Fibroblast of the conjunctiva (primary cell): ENCODE data around the gene CHST15.

ENCODE experiments used
- DNase-seq: peaks from one replicate; pipeline ENCODE4 v3.0.0-alpha.2; 2010; ENCODE audit warnings: low read depth

CHST15 gene

DNA sequence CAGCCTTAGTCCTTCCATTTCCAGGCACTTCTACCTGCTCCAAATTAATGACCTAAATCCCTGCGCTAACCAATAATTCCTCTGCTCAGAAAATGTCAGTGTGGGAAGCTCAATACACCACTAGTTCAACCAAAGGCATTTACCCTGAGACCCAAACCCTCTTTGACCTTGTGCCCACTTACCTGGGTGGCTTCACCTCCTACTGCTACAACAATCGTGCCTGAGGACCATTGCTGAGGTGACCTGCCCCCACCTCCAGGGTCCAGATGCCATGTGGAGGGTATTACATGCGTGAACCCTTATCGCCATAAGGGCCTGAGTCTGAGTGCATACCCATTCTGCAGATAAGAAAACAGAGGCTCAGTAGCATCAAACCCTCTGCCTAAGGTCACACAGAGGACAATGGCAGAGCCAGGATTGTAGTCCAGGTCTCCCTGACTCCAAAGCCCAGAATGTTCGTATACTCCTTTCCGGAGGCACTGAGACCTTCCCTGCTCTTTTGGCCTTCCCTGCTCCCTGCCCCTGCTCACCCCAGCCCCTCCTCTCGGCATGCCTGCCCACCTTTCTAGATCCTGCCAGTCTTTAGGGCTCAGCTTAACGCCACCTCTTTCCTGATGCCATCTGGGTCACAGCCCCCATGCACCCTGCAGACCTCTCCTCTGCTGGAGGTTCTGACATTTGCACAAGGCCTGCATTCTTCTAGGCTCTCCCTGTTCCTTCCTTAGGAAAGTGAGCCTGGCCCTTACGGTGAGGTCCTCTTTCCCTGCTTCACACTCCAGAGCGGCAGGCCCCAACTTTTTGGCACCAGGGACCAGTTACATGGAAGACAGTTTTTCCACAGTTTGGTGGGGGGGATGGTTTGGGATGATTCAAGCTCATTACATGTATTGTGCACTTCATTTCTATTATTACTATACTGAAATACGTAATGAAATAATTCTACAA lies 94.9 kb downstream of the CHST15 start:
- no peak for DNase-seq

DNA sequence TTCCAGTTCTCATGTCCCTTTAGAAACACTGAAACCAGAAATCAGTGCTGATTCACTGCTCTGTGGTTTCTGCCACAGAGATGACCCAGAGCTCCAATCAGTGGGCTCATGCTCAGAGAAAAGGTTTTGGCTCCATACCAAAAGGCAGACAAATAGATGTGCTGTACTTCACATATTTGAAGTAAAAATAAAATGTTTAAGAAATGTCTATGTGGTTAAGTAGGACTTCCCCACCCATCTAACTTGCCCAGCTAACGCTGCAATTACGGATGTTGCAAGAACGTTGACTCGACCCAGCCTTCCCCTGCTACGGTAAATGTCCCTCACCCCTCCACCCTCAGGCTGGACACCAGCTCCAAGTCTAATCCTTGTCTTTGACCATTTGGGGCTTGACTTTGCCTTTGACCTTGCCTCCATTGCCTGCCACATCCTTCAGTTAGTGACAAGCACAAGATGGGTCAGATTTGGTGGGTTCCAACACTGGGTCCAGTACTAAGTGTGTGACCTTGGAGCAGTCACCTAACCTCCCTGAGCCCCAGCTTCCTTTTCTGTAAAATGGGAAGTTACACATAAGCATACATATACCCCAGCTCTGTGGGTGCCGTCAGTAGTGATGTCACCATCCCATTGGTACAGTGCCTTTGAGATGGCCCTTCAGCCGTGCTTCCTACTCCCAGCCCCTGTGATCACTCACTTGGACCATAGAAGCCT lies 95.8 kb downstream of the CHST15 start:
- DNase-seq: peak; percentile 87

DNA sequence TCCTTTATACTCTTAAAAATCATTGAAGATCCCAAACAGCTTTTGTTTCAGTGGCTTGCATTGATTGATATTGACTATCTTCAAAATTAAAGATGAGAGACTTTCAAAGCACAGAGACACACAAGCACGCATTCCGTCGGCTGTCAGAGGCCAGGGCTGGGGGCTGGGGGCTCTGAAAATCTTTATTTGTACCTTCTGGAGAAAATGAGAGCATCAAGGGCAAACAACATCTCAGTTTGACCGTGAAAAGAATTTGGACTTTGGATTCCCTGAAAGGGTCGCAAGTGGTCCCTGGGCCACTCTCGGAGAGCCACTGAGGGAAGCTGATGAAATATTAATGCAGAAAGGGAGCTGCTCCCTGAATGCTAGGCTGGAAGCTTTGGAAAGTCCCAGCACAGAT lies 96.4 kb downstream of the CHST15 start:
- DNase-seq: no peak

DNA sequence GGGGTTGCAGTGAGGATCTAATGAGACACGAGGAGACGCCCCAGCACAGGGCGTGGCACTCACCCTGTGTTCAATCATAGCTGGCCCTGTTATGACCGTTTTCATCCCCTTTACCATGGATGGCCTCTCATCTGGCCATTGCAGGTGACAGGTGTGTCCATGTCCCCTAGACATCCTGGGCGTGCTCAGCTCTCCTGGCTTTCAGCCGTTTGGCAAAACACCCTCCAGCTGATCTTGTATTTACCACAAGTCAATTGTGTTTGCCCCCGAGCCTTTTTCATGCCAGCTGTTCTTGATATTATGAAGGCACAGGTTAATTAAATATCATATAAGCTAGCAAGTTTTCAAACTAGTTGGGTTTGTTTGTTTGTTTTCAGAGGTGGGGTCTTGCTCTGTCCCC lies 97.1 kb downstream of the CHST15 start:
- no peak for DNase-seq

DNA sequence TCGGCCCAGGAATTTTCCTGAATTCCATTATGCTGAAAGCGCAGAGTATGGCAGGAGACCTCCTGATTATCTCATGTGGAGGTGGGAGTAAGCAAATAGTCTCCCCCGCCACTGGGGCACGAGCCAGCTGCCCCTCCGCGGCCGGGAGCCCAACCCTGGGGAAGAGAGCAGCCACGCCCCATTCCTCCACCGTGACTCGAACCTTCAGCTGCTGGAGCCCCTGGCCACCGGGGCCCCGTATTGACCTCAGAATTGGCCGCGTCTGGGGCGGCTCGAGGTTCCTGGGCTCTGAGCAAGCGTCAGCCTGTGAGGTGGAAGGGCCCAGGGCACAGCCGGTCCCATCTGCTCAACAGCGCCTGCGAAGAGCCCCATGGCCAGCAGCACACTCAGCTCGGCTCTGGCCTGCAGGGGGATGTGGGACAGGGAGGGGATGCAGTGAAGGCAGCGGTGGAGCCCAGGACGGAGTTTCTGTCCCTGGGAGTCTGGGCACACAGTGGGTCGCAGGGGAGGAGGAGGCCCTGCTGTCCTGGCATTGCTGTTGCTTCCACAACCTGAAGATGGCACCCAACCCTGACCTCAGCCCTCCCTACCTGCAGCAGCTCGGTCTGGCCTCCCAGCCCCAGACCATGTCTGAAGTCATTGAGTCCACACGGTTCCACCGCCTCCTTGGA lies 97.8 kb downstream of the CHST15 start:
- DNase-seq: peak; percentile 35

DNA sequence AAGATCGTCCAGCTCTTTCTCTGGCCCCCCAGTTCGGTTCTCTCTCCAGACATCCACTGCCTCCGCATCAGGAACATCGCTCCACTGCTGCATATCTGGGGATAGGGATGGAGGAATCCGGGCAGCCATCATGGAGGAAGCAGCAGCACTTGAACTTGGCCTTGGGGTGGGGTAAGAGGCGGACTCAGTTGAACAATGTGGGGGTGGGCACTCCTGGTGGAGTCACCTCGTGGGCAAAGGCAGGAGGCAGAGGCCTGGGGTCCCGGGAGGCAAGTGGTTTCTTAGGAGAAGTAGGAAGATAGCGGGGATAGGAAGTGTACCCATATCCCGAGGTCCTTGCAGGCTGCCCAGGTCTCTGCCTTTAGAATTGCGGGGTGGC lies 98.3 kb downstream of the CHST15 start:
- DNase-seq: no peak

DNA sequence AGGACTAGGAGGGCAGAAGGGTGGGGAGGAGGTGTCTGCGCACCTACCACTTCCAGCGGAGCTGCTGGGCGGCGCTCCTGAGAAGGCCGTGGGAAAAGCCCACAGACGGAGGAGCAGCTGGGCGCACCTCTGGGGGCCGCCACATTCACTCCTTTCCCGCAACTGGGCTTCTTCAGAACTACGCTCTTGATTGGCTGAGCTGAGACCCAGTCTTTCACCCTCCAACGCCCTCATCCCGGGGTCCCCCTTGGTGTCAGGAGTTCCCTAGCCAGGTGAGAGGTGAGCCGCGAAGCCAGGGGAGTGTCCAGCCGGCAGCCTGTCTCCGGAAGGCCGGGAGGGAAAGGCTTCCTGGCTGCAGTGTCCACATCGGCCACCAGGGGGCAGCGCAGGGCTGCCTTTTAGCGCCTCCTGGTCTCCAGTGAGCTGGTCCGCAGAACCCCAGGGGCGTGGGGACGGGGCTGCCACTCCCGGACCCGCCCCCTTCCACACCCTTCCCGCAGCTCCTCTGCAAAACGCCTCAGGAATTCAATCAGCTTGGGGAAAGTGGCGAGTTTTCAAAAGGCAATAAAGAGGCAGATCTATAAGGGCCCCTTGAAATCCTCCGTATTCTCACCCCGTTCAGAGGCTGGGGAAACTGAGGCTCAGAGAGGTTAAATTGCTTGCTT lies 98.8 kb downstream of the CHST15 start:
- DNase-seq: peak; percentile 76

DNA sequence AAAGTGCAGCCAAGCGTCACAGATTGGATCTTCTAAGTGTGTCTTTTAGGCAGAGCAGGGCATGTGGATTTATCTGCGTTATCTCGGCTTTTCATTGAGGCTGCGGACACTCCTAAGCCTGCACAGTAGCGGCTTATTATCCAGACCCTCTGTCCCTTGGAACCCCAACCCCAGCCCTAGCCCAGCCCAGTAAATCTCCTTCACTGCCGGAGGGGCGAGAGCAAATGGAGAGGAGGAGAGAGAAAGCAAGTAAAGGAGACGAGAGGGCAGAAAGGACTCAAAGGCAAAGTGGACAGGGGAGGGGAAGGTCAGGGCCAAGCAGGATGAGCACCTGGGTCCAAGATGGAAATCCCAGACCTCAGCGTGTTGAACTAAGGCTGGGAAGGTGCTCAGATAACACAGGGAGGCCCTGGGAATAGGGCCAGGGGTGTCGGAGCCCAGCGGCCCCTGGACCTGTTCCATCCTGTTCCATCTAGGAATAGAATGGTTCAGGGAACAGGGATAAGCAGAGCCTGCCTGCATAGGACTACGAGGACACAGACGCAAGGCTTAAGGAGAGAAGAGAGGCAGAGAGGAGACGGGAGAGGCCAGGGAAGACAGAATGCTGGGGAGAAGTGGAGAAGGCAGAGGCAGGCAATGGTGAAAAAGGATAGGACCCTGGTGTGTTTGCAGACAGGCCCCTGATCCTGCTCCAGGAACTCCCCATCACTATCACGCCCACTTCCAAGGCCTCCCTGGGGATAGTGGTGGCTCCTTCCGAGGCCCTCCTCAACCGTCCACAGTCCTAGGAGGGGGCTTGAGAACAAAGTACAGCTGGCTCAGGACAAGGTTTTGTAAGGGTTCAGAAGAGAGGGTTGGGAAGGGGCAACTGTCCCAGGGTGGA lies 99.6 kb downstream of the CHST15 start:
- DNase-seq: no peak

DNA sequence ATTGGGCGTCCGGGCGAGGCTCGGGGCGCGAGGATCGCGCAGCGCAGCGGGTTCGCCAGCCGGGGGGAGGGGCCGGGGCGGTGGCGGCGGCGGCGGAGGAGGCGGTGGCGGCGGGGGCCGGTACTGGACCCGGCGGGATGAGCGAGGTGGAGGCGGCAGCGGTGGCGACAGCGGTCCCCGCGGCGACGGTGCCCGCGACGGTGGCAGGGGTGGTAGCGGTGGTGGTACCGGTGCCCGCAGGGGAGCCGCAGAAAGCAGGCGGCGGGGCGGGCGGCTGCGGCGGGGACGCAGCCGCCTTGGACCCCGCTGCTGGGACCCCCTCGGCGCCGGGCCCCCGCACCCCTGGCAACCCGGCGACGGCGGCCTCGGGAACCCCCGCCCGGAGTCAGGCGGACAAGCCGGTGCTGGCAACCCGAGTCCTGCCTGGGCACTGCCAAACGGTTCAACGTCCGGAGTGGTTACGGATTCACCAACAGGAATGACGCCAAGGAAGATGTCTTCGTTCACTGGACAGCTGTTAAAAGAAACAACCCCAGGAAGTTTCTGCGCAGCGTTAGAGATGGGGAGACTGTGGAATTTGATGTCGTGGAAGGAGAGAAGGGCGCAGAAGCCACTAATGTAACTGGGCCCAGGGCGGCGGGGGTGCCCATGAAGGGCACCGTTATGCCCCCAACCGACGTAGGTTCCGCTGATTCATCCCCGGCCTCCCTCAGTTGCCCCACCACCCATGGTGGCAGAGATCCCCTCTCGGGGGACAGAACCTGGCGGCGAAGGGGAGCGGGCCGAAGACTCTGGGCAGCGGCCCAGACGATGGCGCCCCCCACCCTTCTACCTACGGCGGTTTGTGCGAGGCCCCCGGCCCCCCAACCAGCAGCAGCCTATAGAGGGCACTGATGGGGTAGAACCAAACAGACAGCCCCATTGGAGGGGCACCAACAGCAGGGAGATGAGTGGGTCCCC lies 101.5 kb downstream of the CHST15 start:
- DNase-seq: no peak

DNA sequence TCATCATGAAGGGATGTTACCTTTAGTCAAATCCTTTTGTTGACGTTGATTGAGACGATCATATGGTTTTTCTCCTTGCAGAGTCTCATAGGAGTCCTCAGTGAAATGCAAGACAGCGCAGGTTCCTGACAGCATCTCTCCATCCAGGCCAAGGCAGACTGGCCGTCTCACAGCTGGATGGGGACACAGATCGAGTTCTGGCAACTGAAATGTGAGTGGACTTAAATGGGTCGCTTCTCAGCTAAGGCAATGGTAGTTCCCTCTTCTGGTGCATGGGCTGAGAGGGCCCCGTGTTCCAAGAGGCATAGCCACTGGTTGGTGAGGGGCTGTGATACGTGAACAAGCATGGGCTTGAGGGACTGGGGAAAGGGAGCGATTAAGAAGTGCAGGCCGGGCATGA lies 102.5 kb downstream of the CHST15 start:
- DNase-seq: no peak

DNA sequence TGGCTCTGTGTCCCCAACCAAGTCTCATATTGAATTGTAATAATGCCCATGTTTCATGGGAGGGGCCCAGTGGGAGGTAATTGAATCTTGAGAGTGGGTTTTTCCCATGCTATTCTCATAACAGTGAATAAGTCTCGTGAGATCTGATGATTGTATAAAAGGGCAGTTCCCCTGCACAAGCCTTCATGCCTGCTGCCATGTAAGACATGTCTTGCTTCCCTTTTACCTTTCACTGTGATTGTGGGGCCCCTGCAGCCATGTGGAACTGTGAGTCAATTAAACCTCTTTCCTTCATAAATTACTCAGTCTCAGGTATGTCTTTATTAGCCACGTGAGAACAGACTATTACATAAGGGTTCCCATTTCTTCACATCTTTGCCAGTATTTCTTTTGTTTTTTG lies 104.7 kb downstream of the CHST15 start:
- no peak for DNase-seq

DNA sequence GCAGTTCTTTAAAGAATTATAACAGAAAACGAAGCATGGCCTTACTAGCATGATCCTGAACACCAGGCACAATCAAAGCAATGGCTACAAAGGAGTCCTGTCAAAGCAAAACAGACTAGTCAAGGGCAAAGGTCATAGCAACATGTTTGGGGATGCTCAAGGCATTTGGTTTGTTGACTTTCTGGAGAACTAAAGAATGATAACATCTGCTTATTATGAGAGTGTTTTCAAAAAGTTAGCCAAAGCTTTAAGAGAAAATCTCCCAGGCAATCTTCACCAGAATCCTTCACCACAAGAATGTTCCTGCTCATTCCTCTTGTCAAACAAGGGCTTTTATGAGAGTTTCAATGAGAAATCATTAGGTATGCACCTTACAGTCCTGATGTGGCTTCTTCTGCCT lies 106.7 kb downstream of the CHST15 start:
- DNase-seq: no peak

DNA sequence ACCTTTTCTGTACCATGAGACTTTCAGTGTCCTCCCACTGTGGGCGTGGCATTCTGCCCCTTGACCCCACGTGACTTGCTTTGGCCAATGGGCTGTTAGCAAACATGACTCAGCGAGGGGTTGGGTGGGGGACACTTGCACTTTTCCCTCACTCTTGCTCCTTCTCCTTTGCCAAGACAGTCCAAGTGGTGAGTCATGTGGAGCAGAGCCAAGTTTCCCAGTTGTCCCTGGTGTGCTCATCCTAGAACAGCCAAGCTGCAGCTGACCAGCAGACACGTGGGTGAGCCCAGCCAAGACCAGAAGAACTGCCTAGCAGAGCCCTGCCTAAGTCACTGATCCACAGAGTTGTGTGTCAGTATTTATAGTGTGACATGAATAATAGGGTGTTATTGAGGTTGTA lies 119.0 kb downstream of the CHST15 start:
- peak; percentile 70 for DNase-seq

DNA sequence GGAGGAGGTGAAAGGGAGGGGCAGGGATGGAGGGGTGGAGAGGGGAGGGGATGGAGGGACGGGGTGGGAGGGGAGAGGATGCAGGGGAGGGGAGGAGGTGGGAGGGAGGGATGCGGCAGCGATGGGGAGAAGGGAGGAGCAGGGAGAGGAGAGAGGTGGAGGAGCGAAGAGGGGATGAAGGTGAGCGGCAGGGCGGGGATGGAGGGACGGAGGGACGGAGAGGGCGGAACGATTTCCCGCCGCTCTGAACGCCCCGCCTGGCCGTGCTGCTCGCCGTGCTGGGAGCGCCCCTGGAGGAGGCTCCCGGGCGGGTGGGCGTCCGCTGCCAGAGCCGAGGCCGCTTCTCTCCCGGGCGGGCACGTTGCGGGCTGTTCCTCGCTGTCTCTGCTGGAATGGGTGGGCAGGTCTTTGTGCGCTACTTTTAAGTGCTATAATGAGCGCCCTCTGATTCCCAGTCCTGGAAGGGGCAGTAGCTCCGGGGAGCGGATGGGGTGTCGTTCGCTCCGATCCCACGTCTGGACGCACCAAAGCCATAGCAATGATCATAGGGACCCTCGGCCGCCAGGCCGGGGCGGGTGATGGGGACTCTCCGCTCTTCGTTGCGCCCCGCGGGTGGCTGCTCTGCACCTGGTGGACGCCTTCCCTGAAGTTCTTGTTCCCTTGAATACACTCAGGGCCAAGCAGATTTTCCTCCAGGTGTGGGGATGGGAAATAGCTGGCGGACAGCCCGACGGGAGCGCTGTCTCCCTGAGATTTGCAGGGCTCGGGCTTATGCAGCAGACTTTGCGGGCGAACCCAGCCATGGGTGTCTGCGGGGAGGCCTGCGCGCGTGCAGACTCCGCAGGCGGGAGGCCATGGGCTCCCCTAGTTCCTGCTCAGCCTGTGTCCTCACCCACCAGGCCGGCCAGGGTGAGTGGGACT lies 120.7 kb downstream of the CHST15 start:
- DNase-seq: no peak

DNA sequence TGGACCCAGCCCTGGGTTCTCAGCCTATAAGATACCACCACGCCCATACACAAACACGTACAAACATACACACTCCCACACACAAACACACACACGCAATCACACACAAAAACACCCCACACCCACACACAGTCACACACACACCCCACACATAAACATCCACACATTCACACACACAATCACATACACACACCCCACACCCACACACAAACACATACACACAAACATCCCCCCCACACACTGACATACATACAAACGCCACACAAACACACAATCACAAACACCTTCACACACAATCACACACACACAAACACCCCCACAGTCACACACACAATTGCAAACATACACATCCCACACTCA lies 122.5 kb downstream of the CHST15 start:
- no peak for DNase-seq

DNA sequence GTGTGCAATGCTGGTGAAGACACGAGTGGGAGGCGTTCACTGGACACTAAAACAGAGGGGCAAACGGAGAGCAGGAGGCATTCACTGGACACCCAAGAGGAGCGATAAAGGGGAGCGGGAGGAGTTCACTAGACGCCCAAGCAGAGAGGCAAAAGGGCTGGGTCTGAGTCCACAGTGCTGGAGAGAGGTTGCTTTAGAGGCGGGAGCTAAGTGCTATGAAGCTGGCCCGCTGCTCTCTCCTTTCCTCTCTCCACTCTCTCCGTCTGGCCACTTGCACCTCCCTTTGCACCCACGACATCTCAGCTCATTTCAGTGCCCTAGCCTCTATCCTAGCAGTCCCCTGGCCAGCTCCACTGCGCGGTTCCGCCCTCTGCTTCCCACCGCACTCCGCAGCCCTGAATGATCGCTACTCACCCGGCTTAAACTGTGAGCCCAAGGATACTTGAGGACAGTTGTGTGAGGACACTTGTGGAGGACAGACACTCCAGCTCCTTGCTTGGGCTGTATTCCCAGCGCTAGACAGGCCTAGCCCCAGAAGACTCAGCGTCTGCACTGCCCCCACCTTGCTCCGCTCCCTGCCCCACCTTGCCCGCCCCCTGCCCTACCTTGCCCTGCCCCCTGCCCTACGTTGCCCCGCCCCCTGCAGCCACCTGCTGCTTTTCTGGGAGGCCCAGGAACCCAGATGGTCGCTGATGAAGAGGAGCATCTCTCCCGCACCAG lies 123.0 kb downstream of the CHST15 start:
- DNase-seq: no peak

DNA sequence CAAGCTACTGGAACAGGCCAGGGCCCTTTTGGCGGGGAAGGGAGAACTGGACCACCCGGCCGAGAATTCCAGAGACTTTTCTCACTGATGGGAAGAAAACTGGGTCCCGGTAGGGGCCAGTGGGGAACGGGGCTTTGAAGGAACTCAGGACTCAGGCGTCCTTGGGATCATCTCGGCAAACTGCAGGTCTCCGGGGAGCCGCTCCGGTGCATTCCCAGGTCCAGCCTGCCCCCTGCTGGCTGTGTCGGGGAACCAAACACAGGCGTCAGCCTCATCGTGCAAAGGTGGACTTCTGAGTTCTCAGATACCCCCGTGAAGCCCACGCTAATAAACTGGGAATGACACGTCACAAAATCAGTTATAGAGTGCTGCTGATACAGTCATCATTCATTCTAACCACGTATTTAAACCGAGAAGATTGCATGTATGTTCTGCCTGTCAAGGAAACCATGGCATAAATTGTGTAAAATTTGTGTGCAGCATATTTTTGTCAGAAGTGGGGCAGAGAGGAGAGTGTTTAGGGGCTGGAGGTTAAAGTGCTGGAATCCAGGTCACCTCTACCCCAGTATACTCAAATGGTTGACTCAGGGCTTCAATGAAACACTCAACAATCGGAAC lies 125.7 kb downstream of the CHST15 start:
- DNase-seq: peak; percentile 38

DNA sequence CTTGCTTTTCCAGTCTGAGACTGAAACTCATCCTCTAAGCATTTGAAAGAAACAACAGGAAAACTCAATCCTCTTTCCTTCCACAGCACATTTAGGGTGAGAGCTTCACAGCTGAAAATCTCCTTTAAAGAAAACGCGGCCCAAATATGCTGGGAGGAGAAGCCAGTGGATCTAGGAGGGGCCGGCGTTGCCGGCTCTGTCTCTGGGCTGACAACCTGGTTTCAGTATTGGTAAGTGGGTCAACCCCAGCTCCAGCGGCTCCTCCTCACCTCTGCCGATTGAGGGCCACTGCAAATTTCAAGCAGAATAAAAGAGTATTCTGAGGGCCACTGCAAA lies 126.5 kb downstream of the CHST15 start:
- DNase-seq: no peak
